KOPT-K1 (cell line): ENCODE results near the gene PKHD1.

Experiments
- H3K27ac ChIP-seq: fragments of 200-600 bp; sonication (generic); 2 replicates; pipeline ENCODE4 v1.5.1; 2016; ENCODE audit warnings: antibody characterized with exemption, mild to moderate bottlenecking, low read depth, low read length; ENCODE audit not compliant: poor library complexity, severe bottlenecking
- H3K36me3 ChIP-seq: fragments of 200-600 bp; sonication (generic); 2 replicates; pipeline ENCODE4 v1.5.1; 2017; ENCODE audit warnings: antibody characterized with exemption, mild to moderate bottlenecking, low read length, moderate library complexity; ENCODE audit not compliant: insufficient read depth
- H3K9me3 ChIP-seq: fragments of 200-600 bp; sonication (generic); 2 replicates; pipeline ENCODE4 v1.5.1; 2017; ENCODE audit warnings: antibody characterized with exemption, low read length, mild to moderate bottlenecking; ENCODE audit not compliant: insufficient read depth, poor library complexity, severe bottlenecking

The PKHD1 gene

GRCh38 chr6:51594981-51595380 is 492.4 kb downstream of the PKHD1 start:
- Histone ChIP-seq H3K36me3 (no peaks in the 10 kb centered on the region), H3K27ac (no peak overlapping the region), H3K9me3 (peaks cover 33% of the 10 kb centered on the region)

DNA sequence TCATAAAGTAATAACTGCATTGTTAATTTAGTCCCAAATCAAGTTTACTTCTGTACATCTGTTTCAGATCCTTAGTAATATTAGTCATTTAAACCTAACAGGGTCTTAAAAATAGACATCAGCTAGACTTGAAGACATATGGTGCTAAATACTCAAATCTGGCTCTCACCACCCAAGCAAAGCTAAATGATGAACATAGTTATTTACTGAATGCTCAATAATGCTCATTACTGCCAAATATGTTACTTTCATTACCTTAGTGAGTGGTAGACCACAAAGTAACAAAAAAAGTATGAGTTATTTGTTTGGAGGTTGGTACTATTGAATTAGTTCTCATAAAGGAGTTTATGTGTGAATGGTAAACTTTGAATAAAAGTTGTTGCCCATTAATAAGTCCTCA is 502.1 kb downstream of the PKHD1 start:
- no peaks in the 10 kb centered on the region for H3K36me3 ChIP-seq
- H3K27ac ChIP-seq = no peak overlapping the region
- peaks cover 12% of the 10 kb centered on the region for H3K9me3 ChIP-seq

- Histone ChIP-seq H3K36me3 (no peaks in the 10 kb centered on the region), H3K27ac (no peak overlapping the region), H3K9me3 (peaks cover 12% of the 10 kb centered on the region)
Observed at GRCh38 chr6:51584163-51584562, 503.2 kb downstream of the PKHD1 start.

DNA sequence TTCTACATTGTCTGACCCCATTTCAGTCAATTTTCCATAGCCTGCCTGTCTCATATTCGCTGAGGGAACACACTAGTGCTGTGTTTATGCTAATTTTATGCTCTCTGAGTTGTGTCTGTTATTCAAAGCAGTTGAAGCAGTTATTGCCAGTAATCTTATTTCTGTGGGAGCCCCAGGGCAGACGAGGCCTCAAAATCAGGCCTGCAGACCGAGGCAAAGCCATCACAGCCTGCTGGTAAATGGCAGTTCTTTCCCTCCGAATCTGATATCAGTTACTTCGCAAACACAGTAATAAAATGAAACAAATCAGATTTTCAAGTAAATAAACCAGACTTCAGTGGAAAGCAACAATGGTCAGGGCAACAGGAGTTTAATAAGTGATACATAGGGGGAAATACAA is 508.4 kb downstream of the PKHD1 start:
- H3K36me3 ChIP-seq = no peaks in the 10 kb centered on the region
- peaks cover 6% of the 10 kb centered on the region for H3K9me3 ChIP-seq
- H3K27ac ChIP-seq = peak overlapping the region; percentile 1

GRCh38 chr6:51578362-51578761 is 509.1 kb downstream of the PKHD1 start:
- Histone ChIP-seq H3K27ac (no peak overlapping the region), H3K9me3 (peaks cover 6% of the 10 kb centered on the region), H3K36me3 (no peaks in the 10 kb centered on the region)

GRCh38 chr6:51574040-51574439 is 513.4 kb downstream of the PKHD1 start:
- H3K9me3 ChIP-seq = peaks cover 6% of the 10 kb centered on the region
- H3K36me3 ChIP-seq = no peaks in the 10 kb centered on the region
- H3K27ac ChIP-seq = no peak overlapping the region

DNA sequence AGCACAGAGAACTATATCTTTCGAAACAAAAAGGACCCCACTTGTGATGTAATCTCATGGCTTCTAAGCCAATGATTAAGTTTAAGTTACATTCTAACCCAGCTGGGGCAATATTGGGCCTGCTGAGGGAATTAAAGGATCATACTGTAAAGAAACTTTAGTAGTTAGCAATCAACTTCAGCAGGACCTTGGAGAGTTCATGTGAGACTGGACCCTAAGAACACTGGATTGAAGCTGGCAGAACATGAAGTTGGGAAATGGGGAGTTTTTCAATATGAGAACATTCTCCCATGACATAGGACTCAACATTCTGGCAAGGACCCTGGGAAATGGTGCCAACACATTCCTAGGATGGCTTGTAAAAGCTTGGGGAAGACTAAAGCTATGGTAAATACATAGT is 516.2 kb downstream of the PKHD1 start:
- peaks cover 2% of the 10 kb centered on the region for H3K9me3 ChIP-seq
- no peak overlapping the region for H3K27ac ChIP-seq
- no peaks in the 10 kb centered on the region for H3K36me3 ChIP-seq

DNA sequence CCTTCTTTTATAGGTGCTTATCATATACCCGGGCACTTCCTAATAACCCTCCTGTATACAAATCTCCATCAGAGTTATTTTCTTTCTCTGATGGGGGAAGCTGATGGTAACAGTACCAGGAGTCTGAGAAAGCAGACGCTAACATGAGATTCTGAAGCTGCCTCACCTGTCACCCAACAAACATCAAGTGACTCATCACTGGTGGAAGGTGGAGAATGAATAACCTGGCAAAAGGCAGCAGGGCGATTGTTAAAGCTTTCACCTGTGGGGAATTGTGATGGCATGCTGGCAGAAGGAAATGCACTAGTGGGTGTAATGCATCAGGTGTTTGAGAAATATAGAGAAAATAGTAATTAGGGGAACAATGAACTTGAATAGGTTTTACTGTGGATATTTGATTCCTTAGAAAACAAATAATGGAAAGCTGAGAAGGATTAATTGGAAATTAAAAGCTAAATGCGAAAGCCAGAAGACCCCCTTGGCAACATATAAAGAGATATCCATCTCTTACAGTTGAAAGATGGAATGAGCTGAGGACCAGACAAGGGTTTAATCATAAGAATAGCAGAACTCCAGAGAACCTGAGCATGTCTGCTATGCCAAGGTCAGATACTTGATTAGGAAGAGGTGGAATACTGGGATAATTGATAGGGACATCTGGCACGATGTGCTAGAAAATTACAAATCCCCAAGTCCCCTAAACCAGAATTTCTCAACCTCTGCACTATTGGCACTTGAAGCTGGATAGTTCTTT is 517.1 kb downstream of the PKHD1 start:
- Histone ChIP-seq H3K9me3 (no peaks in the 10 kb centered on the region), H3K27ac (peak overlapping the region; percentile 8), H3K36me3 (no peaks in the 10 kb centered on the region)

- Histone ChIP-seq H3K36me3 (no peaks in the 10 kb centered on the region), H3K27ac (peak overlapping the region; percentile 8), H3K9me3 (no peaks in the 10 kb centered on the region)
Observed at GRCh38 chr6:51569594-51569993, 517.8 kb downstream of the PKHD1 start.

DNA sequence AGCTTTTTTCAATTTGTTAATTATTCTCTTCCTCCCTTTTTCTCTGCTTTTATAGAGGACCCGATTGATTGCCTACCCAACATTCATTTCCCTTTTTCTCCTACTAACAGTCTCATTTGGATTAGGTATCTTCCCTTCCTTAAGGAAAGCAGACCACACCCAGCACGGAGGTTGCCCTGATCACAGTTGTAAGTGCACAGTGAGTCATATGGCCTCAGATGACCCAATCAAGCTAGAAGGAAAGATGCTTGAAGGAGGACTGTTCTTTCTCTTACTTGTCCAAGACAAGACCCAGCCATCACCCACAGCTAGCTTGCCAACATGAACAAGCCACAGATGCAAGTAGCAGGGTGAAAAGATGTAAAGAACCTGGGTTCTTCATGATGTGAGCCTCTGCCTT is 518.6 kb downstream of the PKHD1 start:
- H3K36me3 ChIP-seq = no peaks in the 10 kb centered on the region
- H3K27ac ChIP-seq = peak overlapping the region; percentile 8
- peaks cover 2% of the 10 kb centered on the region for H3K9me3 ChIP-seq

- Histone ChIP-seq H3K9me3 (peaks cover 7% of the 10 kb centered on the region), H3K36me3 (no peaks in the 10 kb centered on the region), H3K27ac (no peak overlapping the region)
Observed at GRCh38 chr6:51565472-51565871, 521.9 kb downstream of the PKHD1 start.
